Endothelial cell of umbilical vein (primary cell): ENCODE results near the gene PDE4B.
"Not testable (repeated sequence)": the region's sequence is repeated elsewhere in the genome, so short reads cannot be mapped to it uniquely, and the experiment has no call there.

Experiments
- CTCF ChIP-seq, 2 donors: IDR thresholded peaks; 1 replicate in 1 of 2; 2 replicates in 1 of 2; pipeline ENCODE4 v1.5.1; 2011; ENCODE audit warnings: low read length in 2 of 2, mild to moderate bottlenecking in 2 of 2, moderate library complexity in 2 of 2, control low read depth in 1 of 2, inconsistent platforms in 1 of 2, low read depth in 1 of 2; ENCODE audit not compliant: insufficient read depth in 1 of 2; ENCODE audit errors: extremely low read depth in 1 of 2
- EZH2 ChIP-seq: IDR thresholded peaks from 2 replicates; pipeline ENCODE4 v1.6.1; 2012; ENCODE audit warnings: borderline replicate concordance, low read depth, mild to moderate bottlenecking, moderate library complexity, low read length, inconsistent platforms; ENCODE audit not compliant: severe bottlenecking
- FOS ChIP-seq: IDR thresholded peaks from 2 replicates; pipeline ENCODE4 v1.6.1; 2011; ENCODE audit warnings: mild to moderate bottlenecking, low read length, moderate library complexity, borderline replicate concordance; ENCODE audit not compliant: insufficient read depth
- MAX ChIP-seq: IDR thresholded peaks from 2 replicates; pipeline ENCODE4 v1.6.1; 2011; ENCODE audit not compliant: insufficient read depth, insufficient read length
- POLR2A ChIP-seq: IDR thresholded peaks from 2 replicates; pipeline ENCODE4 v1.6.1; 2012; ENCODE audit warnings: low read depth, mild to moderate bottlenecking, control low read depth, low read length

GRCh38 chr1:66104076-66104475 lies 311.4 kb downstream of the PDE4B start:
- not testable (repeated sequence) for TF ChIP-seq CTCF (IDR thresholded peaks at IDR 0.05; ENCODE audit: extremely low read depth in 1 of 2, insufficient read depth in 1 of 2, low read depth in 1 of 2, low read length in 2 of 2); POLR2A; FOS; EZH2; MAX
